GM21528 (cell line): ENCODE measurements around the gene KIF26B.

Experiments
- ATAC-seq: cut with Tn5 transposase; IDR thresholded peaks from one replicate; pipeline ENCODE4 v1.9.1; 2021; ENCODE audit warnings: mild to moderate bottlenecking, moderate library complexity; ENCODE audit not compliant: unreplicated experiment, low FRiP score

Gene KIF26B

GRCh38 chr1:245605480-245606156 lies 450.8 kb downstream of the KIF26B start:
- no peak for ATAC-seq

GRCh38 chr1:245606157-245606725 lies 451.5 kb downstream of the KIF26B start:
- ATAC-seq, result no peak

DNA sequence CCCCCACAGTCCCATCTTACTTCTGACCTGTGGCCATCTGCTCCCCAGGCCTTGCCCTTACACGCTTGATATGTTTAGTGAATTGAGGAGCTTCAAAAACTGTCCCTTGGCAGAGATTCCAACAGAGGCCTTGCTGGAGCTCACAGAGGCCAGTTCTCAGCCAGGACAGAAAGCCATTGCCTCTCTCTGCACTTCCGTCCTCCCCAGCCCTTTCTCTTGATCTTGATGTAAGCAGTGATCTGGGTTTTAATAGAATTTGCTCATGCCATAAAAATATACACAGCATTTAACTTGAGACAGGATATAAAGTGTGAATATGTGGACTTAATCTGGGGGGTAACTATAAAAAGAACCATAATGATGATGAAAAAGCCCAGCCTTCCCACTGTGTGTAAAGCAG lies 453.5 kb downstream of the KIF26B start:
- no peak for ATAC-seq

GRCh38 chr1:245609354-245610150 lies 454.8 kb downstream of the KIF26B start:
- no peak for ATAC-seq

DNA sequence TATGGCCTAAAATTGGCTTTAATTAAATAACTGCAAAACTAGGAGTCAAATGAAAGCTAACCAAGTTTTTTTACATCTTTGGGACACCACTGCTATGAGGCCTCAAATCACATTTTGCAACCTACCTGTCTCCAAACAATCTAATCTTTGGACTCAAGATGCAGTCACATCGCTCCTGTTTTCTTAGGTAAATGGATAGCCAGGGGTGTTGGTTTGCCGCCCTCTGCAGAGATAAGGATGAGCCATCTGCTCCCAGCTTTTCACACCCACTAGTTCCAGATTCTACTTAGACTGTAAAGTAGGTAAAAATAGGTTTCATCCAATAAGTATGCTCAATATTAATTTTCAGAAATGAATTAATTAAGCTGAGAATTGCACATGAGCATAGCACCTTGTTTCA lies 456.5 kb downstream of the KIF26B start:
- ATAC-seq, result no peak

DNA sequence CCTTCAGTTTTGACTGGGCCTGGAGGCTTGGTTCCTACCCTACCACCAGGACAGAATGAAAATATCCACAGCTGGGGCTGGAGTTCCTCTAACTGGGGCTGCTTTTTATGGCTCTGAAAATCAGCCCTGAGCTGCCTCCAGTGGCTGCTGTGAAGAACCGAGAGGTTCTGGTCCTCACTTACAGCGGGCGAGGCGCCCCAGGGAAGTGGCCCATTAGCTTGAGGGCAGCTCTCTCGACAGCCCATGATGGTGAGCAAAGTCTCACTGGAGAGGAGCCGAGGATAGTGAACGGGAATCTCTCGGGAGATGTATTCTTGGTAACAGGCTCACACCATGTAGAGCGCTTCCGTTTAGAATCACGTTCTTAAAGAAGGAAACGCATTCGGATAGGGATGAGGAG lies 459.7 kb downstream of the KIF26B start:
- no peak for ATAC-seq

DNA sequence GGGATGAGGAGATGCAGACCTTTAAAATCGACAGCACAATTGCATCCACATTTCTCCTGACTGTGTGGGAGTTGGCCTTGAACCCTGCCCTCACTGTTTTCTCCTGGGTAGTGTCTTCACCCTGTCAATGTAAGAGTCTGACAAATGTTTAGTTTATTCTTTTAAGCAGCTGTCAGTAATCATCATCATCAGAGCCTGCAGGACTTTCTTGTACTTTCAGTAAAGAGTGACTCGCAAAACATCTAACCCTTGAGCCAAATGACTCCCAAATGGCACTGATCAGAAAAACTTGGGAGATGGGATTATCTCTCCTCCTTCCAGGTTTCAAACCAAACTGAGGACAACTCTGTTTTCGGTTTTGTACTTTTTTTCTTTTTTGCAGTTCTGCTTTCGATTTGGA lies 460.2 kb downstream of the KIF26B start:
- no peak for ATAC-seq

GRCh38 chr1:245621589-245621988 lies 466.8 kb downstream of the KIF26B start:
- ATAC-seq, result no peak

GRCh38 chr1:245622332-245623014 lies 467.7 kb downstream of the KIF26B start:
- ATAC-seq, result no peak

- ATAC-seq, result no peak
These were observed 486.6 kb downstream of the KIF26B start for GRCh38 chr1:245641384-245641783.

GRCh38 chr1:245645406-245645805 lies 490.6 kb downstream of the KIF26B start:
- no peak for ATAC-seq

DNA sequence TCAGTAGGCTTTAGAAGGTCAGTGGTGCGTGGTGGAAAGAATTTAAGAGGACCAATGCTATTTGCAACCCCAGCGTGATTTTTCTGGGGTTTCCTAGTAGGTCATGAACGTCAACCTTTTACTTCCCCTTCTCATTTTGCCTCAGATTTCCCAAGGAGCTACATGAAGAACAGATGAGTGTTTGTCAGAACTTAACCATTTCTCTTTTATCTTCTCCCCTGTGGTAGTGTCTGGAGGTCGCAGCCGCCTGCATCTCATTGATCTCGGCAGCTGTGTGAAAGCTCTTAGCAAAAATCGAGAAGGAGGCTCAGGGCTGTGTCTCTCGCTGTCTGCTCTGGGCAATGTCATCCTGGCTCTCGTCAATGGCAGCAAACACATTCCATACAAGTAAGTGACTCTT lies 491.1 kb downstream of the KIF26B start:
- ATAC-seq, result no peak

DNA sequence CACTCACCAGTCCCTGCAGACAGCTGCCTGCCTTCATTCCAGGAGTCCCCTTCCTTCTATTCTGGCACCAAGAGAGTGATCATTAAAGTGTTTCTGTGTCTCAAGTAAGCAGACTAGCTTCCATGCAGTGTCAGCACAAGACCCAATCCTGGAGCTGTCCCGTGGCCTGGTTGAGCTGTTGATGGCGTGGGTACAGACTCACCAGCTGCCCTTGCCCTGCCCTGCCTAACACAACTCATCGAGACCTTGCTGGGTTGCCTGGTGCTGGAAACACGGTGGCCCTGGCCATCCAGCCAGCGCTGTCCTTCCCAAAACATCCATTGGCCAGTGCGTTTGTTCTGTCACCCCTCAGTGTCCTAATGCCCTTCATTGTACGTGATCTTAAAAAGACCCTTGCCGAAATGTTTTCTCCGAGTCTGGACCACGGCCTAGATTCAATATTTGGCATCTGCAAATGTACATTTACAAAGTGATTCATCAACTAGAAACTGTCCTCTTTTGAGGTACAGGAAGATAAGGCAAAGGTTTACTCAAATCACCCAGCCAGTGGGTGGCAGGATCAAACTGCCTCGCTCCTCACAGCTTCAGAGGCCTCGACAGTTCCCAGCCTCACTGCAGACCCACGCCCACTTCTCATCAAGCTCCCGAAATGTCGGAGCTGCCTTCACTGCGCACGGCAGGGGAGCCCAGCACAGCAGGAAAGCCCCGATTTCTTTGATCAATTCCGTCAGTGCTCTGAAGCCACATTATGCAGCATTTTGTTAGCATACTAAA lies 494.2 kb downstream of the KIF26B start:
- no peak for ATAC-seq

GRCh38 chr1:245649666-245650065 lies 494.9 kb downstream of the KIF26B start:
- ATAC-seq, result no peak

GRCh38 chr1:245650441-245650960 lies 495.7 kb downstream of the KIF26B start:
- ATAC-seq, result no peak

DNA sequence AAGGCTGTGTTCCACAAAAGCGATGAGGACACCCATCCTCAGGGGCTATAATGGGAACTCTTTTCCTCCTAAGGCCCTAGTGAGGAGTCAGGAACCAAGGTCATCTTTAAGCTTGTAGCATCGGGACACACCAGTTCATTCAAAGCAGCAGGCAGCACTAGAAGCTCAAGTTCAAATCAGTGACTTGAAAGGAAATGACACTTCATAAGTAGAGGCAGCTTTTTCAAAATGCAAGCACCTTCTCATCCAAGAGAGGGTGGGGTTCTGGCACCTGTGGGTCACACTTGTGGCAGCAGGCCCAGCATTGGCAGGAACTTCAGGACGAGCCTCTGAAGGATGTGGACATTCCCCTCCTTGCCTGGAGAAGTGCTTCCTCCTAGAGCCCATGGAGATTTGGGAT lies 496.3 kb downstream of the KIF26B start:
- ATAC-seq, result no peak

DNA sequence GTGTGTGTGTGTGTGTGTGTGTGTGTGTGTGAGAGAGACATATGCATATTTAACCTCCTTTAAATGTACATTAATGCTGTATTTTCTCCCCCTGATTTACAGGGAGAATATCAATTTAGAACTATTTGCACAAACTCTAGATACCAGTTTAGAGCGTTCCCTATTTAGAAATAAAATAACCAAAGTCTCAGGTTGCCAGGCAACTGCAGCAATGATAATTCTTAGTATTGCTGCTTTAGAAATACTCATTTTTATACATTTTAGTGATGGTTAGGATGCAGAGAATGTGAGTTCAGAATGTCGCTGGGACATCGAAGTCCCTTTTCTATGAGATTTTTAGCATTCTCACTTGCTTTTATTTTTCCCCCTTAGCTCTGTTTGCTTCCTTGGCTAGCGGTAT lies 497.3 kb downstream of the KIF26B start:
- ATAC-seq, result no peak

DNA sequence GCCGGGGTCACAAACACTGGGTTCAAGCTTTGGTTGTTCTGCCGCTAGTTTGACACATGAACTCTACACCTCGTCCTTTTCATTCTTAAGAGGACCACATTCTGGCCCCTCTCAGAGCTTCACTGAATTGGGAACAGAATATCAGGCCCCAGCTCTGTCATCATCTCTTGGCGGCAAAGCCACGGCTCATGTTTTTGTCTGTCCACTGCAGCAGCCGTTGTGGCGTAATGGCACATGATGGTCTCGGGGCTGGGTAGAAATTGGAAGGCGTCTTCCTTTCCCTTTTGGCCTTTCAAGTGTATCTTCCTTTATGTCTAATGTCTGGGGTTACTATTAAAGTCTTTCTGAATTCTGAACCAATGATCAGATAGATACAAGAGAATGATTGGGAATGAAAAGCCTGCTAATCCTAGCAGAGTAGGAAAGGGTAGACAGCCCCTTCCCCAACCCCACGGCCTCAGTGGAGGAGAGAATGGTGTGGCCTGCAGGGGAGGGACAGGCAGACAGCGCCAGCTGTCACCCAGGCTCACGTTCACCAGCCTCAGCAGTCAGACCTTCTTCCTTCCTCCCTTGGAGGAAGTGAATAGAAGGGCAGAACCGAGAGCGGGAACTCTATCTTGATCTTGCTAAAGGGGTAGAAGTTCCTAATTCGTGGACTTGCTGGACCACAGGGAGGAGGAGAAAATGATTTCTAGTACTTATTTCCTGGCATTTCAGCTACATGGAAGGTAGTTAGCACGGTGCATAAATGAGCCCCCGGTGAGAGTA lies 498.1 kb downstream of the KIF26B start:
- ATAC-seq, result no peak

DNA sequence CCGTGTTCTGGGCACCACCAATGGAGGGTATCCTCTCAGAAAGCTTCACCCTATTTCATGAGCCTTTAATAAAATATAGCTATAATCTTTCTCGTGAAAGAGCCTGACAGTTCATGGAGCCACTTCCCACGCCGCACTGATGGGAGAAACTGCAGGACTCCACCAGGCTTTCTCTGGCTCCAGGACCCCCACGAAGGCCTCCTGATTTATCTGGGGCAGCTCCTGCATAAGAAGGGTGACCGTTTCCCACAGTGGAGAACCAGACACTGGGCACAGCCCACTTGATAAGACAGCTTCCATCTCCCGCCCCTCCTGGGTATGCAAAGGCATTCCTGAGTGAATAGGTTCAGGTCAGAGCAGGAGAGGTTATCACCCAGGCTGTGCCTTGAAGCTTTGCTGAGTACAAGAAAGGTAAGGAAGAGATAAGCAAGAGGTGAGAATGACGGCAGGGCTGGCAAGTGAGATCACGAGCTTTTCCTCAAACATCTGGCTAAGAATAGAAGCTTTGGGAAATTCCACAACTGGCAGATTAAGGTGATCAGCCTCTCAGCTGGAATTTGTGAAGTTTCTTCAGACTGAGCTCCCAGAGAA lies 499.8 kb downstream of the KIF26B start:
- no peak for ATAC-seq
